Stimulated activated CD8-positive, alpha-beta memory T cell treated with anti-CD3 and anti-CD28 coated beads, Interleukin-12 subunit alpha, Interleukin-12 subunit beta, amount 100 ng/mL, for 24 hours (primary cell): ENCODE data around the gene ITGBL1.

Source experiments
- DNase-seq: peaks from one replicate; pipeline ENCODE4 v3.0.0-alpha.2; 2020; ENCODE audit errors: extremely low read depth

Gene ITGBL1

GRCh38 chr13:101452519-101453485 is at the start of gene ITGBL1:
Gene ITGBL1 (plus strand): TSS chr13:101452675. CDS start chr13:101452834, 159 bp downstream.
- DNase-seq: no peak

- DNase-seq: no peak
Measured at GRCh38 chr13:101406791-101407190, 45.7 kb upstream of the ITGBL1 start.

DNA sequence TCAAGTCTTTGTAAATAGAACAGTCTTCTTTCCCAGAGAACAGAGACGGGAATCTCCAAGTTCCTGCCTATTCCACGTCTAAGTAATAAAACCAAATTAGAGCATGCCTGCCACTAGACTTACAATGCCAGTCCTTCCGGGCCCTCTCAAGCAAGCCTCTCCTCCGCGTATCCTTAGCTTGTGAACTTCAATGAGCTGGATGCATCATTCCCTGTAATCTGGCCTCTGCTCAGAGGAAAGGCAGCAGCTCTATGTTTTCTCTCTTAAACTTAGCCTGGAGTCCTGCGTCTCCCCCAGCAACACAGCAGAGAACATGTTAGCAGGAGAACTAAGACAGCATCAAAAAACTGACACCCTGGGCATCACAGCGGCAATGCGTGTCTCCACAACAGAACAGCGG is 44.3 kb upstream of the ITGBL1 start:
- DNase-seq: no peak

DNA sequence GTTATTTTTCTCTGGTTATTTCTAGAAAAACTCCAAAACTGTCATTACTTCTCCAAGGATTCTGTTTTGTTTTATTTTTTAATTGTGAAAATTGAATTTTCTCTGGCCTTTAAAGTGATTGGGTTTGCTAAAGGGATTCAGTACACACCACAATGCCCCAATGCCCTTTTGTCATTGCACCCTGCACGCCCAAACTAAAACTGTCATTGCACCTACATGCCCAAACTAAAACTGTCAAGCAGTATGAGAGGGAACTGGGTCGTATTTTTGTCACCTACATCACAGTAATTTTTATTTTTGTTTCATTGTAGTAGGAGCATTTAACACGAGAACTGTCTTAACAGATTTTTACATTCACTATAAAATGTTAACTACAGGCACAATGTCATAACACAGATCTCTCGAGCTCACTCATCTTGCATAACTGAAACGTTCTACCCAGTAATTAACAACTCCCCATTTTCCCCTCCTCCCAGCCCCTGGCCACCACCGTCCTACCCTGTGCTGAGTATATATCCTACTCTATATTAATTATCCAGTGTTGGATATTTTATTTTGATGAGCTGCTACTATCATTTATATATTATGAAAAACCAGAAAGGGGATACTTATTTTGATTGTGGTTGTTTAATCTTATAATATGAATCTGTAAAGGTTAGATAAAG is 43.4 kb upstream of the ITGBL1 start:
- no peak for DNase-seq

GRCh38 chr13:101412076-101412475 is 40.4 kb upstream of the ITGBL1 start:
- DNase-seq: no peak

DNA sequence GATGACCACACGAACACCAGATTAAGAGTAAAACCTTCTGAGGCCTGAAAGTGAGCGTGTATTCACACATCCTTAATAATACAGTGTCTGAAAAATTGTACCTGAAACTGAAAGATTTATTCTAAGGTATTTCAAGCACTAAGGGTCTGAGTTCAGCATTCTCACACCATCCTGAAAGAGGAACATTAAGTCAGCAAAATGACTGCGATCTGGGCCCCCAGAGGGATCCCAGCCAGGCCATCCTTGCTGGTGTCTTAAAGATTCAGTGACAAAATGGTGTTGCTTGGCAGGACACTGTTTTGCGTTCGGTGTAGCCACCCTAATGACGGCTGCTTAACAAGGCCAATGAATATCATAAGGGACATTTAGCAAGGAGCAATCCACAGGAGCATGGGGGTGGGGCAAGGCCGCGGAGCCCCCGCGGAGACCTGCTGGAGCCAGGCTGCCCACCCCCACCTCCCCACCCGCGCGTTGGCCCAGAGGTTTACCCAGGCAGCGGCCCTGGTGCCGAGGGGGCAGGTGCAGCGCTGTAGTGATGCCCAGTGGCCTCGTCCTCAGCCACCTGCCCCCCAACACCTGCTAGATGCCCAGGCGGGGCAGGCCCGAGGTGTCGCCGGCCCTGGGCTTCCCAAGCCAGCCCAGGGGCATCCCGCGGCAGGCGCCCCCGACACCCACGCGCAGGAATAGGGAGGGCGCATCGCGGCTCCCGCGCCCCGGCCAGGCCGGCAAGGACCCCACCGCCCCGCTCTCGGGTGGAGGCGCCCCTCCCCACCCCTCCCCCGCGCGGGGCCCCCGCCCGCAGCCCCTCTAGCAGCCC is 36.9 kb upstream of the ITGBL1 start:
- no peak for DNase-seq

GRCh38 chr13:101416181-101417042 is 36.1 kb upstream of the ITGBL1 start, which contains the start of gene NALCN:
Gene NALCN (minus strand): TSS chr13:101416508. CDS start chr13:101399126, 17,382 bp downstream.
- DNase-seq: no peak

DNA sequence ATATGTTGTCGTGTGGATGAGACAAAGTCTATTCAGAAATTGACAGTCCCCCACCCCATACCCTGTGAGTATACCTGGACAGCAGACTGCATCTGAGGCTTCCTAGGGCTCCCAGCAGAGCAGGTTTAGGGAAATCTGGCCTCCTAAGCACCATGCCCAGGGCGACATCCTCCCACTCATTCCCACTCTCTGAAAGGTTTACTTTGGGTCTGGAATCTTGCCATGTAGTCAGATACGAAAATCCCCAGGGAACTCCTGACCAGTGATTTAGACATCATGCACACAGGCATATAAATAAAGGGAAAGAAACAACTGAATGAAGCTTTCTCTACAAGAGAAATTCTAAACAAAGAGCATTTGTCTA is 35.5 kb upstream of the ITGBL1 start:
- DNase-seq: no peak

DNA sequence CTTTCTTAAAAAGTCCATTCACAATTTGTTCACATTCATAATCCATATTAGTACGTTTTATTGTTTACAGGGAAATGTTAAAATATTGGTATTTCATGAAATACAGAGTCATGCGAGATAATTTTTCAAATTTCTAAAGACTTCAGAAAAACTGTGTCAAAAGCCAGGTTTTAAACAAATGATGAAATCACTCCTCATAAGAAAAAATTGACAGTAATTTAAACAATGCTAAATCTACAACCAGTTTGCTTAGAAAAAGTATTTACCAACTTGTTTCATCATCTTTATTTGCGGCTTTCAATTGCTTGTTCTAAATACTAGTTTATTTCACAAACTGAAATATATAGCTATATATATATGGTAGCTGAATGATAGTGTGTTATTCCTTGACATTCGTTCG is 35.0 kb upstream of the ITGBL1 start:
- no peak for DNase-seq

GRCh38 chr13:101423872-101424271 is 28.6 kb upstream of the ITGBL1 start:
- no peak for DNase-seq

DNA sequence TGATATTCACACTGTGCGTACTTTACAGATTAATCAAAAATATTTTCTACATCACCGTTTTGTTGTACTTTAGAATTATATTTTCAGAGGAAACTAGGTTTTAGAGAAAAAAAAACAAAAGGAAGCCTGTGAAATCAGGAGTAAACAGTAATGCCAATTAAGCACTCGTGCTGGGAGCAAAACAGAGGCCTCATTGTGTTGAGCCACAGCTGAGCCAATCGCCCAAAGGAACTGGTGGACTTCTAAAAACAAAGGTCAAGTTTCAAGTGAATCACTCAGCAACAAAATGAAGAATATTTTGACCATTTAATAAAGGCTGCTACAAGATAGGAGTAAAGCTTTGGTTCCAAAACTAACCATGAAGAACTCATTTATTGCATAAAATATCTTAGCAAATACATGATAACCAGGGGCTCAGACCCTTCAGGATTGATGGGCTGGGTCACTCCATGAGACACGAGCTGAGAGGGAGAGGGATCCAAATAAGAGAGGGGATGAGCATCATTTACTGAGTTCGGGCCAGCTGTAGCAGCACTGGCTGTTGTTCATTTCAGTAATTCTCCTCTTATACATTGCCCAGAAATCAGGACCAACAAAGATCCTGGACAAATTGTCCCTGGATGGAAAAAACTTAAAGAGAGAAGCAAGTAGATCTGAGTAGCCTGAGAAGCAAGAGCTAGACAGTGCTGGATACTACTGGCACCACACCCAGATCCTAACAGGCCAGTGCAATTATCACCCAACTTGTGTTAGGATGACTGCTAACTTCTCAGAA is 27.9 kb upstream of the ITGBL1 start:
- DNase-seq: no peak

- DNase-seq: no peak
Measured at GRCh38 chr13:101425156-101425471, 27.4 kb upstream of the ITGBL1 start.

DNA sequence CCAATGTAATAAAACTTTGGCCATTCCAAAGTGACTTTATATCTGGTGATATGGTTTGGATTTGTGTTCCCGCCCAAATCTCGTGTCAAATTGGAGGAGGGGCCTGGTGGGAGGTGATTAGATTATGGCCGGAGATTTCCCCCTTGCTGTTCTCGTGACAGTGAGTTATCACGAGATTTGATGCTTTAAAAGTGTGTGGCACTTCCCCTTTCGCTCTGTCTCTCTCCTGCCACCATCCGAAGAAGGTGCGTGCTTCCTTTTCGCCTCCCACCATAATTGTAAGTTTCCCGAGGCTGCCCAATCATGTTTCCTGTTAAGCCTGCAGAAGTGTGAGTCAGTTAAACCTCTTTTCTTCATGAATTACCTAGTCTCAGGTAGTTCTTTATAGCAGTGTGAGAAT is 26.9 kb upstream of the ITGBL1 start:
- DNase-seq: no peak

- no peak for DNase-seq
Measured at GRCh38 chr13:101429733-101430132, 22.7 kb upstream of the ITGBL1 start.

GRCh38 chr13:101433895-101434294 is 18.6 kb upstream of the ITGBL1 start:
- no peak for DNase-seq

DNA sequence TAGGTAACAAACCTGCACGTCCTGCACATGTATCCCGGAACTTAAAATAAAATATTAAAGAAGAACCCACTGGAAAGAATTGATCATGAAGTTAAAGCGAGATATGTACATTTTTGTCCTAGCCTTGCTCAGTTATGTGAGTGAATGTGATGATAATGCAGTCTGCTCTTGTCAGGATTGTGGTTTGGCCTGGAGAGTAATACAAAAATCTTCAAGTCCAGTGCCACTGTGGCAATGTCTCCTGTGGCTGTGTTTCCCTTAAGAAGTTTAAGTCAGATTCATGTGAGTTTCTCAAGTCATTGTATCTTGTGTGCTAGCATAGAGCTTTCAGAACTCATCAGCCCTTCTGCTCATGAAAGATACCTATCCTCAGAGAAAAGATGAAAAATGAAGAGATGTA is 18.0 kb upstream of the ITGBL1 start:
- no peak for DNase-seq

DNA sequence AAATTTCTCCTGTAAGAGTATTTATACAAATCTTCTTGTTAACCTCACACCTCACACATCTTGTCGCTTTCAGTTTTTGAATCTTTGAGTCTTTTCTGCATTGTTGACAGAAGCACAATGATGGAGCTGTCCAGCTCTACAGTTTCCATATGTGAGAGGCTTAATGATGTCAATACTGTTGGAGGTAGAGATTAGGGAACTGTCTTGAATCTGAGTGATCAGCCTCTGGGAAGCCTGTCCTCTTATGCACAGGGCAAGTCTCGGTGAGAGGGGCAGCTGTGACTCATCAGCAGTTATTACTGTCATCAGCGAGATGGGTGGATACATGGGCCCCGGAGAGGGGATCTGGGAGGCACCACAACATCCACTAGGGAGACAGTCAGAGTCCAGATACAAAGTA is 4.6 kb upstream of the ITGBL1 start:
- DNase-seq: no peak

DNA sequence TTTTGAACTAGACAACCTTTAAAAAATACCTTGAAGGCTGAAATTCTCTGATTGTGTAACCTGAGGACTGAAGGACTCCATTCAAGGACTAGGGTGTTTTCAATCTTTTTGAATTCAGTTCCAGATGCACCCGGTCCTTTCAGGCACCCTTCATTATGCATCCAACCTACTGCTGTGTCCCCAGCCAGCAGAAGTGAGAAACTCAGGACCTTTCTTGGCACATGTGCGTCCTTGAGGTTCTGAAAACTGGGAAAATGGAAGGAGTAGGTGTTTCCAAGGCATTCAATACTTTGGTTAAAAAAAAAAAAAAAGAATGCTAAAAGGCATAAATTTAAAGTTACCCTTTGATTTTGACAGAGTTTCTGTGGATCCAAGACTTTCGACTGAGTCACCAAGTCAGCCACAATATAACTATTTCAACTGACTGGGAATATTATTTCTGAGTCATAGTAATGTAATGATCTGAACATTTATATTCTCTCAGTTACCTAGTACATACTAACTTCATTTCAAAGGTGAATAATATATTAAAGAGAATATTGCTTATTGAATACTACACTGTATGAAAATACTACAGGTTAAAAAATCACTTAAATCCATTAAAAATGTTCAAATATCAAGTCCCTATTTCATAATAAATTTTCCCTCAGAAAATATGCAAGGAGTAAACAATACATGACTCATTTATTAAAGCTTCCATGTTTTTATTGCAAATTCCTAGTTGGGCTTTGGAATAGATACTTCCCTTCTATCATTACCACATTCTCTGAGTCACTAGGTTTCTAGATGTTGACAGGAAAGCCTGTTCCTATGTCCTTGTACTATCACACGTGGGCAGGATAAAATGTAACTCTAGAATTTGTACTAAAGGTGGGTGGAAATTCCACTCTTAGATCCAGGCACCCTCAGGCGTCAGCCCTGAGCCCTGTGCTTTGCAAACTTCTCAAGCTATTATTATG is 2.4 kb upstream of the ITGBL1 start:
- no peak for DNase-seq

- no peak for DNase-seq
Measured at GRCh38 chr13:101450749-101451130, 1.7 kb upstream of the ITGBL1 start.
